Naive B cell (primary cell): ENCODE results near the gene MTHFD1L. TPM values are rescaled to one million over a fixed set of nuclear protein-coding genes. Genes with fewer than 3 reads are reported as not detected.

Experiments used
- ATAC-seq, 2 donors: fragments of 150-1000 bp; cut with Tn5 transposase; 2 replicates each; pipeline ENCODE4 v1.10.0; 2021; ENCODE audit warnings: low read depth in 2 of 2, mild to moderate bottlenecking in 2 of 2, moderate library complexity in 2 of 2
- DNase-seq: peaks from one replicate; pipeline ENCODE4 v3.0.0; 2022
- H3K27ac Mint-ChIP-seq, 6 donors: one replicate each; pipeline ENCODE4 v1.8.0; 2020 to 2022; ENCODE audit warnings: mild to moderate bottlenecking in 6 of 6, mixed read lengths in 6 of 6, moderate library complexity in 5 of 6, inconsistent platforms in 2 of 6
- H3K27me3 Mint-ChIP-seq, 3 donors: one replicate each; pipeline ENCODE4 v1.8.0; 2021 to 2022; ENCODE audit warnings: mixed read lengths in 3 of 3, mild to moderate bottlenecking in 1 of 3
- H3K36me3 Mint-ChIP-seq, 2 donors: one replicate each; pipeline ENCODE4 v1.8.0; 2020 to 2022; ENCODE audit warnings: mixed read lengths in 2 of 2, inconsistent platforms in 1 of 2, mild to moderate bottlenecking in 1 of 2
- H3K4me1 Mint-ChIP-seq, 3 donors: one replicate each; pipeline ENCODE4 v1.8.0; 2020 to 2022; ENCODE audit warnings: mixed read lengths in 3 of 3, inconsistent platforms in 1 of 3, mild to moderate bottlenecking in 1 of 3, moderate library complexity in 1 of 3
- H3K4me3 Mint-ChIP-seq, 8 donors: one replicate each; pipeline ENCODE4 v1.8.0; 2020 to 2022; ENCODE audit warnings: mild to moderate bottlenecking in 8 of 8, mixed read lengths in 8 of 8, moderate library complexity in 8 of 8, inconsistent platforms in 2 of 8
- H3K9me3 Mint-ChIP-seq, 7 donors: one replicate each; pipeline ENCODE4 v1.8.0; 2020 to 2022; ENCODE audit warnings: mixed read lengths in 7 of 7, mild to moderate bottlenecking in 5 of 7, inconsistent platforms in 2 of 7, moderate library complexity in 1 of 7
- polyA plus RNA-seq, 6 donors: library from polyadenylated mRNA; unstranded; fragments of 300-500 nt; fragmentation: Illumina TruSeq; gene quantifications; one replicate each; pipeline ENCODE4 v1.2.3, GENCODE V29; 2021; ENCODE audit warnings: low read depth in 6 of 6

MTHFD1L gene
- polyA plus RNA-seq, 6 donors from 2014 or later = 0.45 to 2.5 (median 1.5) TPM

DNA sequence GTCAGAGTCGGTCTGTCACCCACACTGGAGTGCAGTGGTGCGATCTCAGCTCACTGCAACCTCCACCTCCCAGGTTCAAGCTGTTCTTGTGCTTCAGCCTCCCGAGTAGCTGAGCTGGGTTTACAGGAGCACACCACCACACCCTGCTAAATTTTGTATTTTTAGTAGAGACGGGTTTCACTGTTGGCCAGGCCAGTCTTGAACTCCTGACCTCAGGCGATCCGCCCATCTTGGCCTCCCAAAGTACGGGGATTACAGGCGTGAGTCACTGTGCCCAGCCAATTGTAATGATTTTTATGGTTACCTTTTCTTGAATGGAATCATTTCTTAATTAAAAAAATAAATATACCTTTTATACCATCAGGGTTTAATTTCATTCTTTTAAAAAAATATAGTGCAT is 105.7 kb downstream of the MTHFD1L start:
- Mint-ChIP-seq H3K4me3 (no peak overlapping the region), H3K27ac (no peak overlapping the region), H3K4me1 (peaks cover 0 to 11% (median 7%) of the 10 kb centered on the region in 3 donors), H3K27me3 (no peaks in the 10 kb centered on the region), H3K36me3 (peaks cover 40 to 47% of the 10 kb centered on the region in 2 donors), H3K9me3 (peaks cover 0 to 12% (median 4%) of the 10 kb centered on the region in 7 donors)
- no peak for ATAC-seq
- no peak for DNase-seq

DNA sequence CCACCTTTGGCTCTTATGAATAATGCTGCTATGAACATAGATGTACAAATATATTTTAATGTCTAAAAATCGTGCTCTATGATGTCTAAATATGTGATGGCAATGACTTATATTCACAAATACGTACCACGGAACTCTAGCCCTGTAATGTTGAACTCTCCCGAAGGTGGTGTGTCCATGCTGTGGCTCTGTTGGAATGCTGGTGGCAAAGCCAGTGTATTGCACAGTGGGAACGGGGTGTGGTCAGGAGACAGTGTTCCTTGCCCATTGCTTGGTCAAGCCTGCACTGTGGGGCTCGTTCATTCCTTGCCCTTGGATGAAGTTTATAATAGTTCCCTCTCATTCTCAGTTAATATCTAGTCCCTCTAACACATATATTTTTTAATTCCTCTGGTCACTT is 109.6 kb downstream of the MTHFD1L start:
- Mint-ChIP-seq H3K27me3 (no peaks in the 10 kb centered on the region), H3K4me1 (no peaks in the 10 kb centered on the region), H3K4me3 (no peak overlapping the region), H3K27ac (no peak overlapping the region), H3K9me3 (peaks cover 0 to 12% (median 4%) of the 10 kb centered on the region in 7 donors), H3K36me3 (peaks cover 34% of the 10 kb centered on the region in 2 donors)
- DNase-seq = no peak
- ATAC-seq = no peak

DNA sequence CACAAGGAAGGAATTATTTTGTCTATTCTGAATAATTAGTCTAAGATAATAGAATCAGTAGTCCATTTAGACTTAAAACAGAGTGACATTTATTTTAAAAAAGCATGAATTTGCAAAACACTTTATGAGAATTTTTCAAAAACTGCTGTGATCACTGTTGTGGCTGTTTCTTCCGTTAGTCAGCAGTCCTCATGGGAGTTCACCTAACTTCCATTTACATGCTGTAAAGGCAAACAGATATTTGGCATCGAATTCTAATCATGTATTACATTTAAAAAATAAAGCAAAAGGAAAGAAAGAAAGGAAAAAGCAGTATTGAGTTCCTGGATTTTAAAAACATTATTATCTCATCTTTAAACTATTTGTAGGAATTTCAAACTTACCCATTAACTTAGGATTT is 111.8 kb downstream of the MTHFD1L start:
- H3K36me3 Mint-ChIP-seq = peaks cover 28 to 38% of the 10 kb centered on the region in 2 donors
- no peak overlapping the region for H3K27ac Mint-ChIP-seq
- no peaks in the 10 kb centered on the region for H3K27me3 Mint-ChIP-seq
- no peaks in the 10 kb centered on the region for H3K4me1 Mint-ChIP-seq
- ATAC-seq (no peak), DNase-seq (no peak)
- H3K4me3 Mint-ChIP-seq = no peak overlapping the region
- H3K9me3 Mint-ChIP-seq = peaks cover 0 to 12% (median 4%) of the 10 kb centered on the region in 7 donors

DNA sequence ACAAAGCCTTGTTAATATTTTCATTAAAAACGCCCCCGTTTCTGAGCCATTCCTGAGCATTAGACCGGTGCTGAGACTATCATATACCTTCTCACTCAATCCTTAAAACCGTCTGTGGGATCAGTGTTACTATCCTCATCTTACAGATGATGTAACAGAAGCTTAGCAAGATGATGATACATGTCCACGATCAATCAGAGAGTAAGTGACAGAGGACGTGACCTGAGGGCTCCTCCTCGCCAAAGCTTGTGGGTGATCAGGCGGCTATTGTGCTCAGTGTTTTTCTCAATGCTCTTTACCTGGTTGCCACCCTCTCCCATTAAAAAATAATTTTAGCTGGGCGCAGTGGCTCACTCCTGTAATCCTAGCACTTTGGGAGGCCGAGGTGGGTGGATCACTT is 113.1 kb downstream of the MTHFD1L start:
- Mint-ChIP-seq H3K27ac (peak overlapping the region in 1 of 6 donors; percentile 47), H3K4me3 (no peak overlapping the region), H3K4me1 (no peaks in the 10 kb centered on the region), H3K36me3 (peaks cover 14 to 27% of the 10 kb centered on the region in 2 donors), H3K27me3 (no peaks in the 10 kb centered on the region), H3K9me3 (peaks cover 0 to 6% (median 0%) of the 10 kb centered on the region in 7 donors)
- DNase-seq (no peak), ATAC-seq (no peak)

DNA sequence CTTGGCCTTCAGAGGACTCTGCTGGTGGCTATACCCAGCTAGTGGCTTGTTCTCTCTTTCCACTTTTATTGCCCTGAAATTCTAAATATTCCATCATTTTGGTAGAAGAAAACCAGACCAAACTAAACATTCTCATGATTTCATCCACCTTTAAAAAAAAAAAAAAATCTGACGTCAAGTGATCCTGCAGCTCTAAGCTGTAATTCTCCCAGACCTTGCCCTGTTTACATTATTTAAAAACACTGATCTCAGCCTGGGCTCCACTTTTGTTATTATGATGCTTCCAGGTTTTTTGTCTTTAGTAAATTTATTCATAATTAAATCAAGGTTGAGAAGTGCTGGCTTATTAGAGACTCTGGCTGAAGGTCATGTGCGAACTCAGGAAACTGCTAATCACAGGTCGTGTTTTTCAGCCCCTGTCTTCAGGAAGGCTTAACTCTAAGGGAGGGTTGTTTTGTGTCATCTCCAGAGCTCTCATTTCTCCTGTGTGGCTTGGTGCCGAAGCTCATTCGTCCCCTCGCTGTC is 114.4 kb downstream of the MTHFD1L start:
- Mint-ChIP-seq H3K4me1 (no peaks in the 10 kb centered on the region), H3K27me3 (no peaks in the 10 kb centered on the region), H3K27ac (no peak overlapping the region), H3K4me3 (no peak overlapping the region), H3K36me3 (peaks cover 5 to 14% of the 10 kb centered on the region in 2 donors), H3K9me3 (no peaks in the 10 kb centered on the region)
- ATAC-seq (no peak), DNase-seq (no peak)

DNA sequence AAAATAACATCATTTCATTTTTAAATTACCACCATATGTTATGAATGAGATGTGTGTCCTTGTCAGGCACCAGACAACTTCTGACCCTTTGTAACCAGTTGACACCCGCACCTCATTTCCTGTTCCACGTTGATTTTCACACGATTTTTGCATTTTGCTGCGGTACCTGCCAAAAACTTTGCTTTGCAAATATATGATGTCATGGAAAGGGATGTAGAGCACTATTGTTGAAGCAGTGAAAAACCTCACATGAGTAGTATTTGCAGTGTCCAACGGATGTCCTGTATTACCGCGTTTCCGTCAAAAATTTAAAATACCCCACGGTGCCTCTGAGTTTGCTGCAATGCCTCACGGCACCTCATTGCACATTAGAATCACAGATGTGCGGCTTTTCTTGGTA is 115.6 kb downstream of the MTHFD1L start:
- no peaks in the 10 kb centered on the region for H3K9me3 Mint-ChIP-seq
- H3K4me3 Mint-ChIP-seq = no peak overlapping the region
- DNase-seq (no peak), ATAC-seq (peak; percentile 46 to 92)
- no peaks in the 10 kb centered on the region for H3K4me1 Mint-ChIP-seq
- peak overlapping the region in 1 of 6 donors; percentile 39 for H3K27ac Mint-ChIP-seq
- no peaks in the 10 kb centered on the region for H3K27me3 Mint-ChIP-seq
- H3K36me3 Mint-ChIP-seq = peaks cover 0 to 8% of the 10 kb centered on the region in 2 donors

DNA sequence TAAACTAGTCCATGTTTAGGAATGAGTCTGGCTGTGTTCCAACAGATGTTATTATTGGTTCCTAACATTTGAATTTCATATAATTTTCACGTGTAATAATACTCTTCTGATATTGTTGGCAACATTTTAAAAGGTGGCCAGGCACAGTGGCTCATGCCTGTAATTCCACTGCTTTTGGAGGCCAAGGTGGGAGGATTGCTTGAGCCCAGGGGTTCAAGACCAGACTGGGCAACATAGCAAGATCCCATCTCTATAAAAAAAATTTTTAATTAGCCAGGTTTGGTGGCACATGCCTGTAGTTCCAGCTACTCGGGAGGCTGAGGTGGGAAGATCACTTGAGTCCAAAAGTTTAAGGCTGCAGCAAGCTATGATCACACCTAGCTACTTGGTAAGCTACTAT is 116.2 kb downstream of the MTHFD1L start:
- Mint-ChIP-seq H3K9me3 (no peaks in the 10 kb centered on the region), H3K4me1 (no peaks in the 10 kb centered on the region), H3K27me3 (no peaks in the 10 kb centered on the region), H3K4me3 (no peak overlapping the region), H3K36me3 (peaks cover 0 to 8% of the 10 kb centered on the region in 2 donors), H3K27ac (peak overlapping the region in 1 of 6 donors; percentile 67)
- ATAC-seq (no peak), DNase-seq (no peak)

DNA sequence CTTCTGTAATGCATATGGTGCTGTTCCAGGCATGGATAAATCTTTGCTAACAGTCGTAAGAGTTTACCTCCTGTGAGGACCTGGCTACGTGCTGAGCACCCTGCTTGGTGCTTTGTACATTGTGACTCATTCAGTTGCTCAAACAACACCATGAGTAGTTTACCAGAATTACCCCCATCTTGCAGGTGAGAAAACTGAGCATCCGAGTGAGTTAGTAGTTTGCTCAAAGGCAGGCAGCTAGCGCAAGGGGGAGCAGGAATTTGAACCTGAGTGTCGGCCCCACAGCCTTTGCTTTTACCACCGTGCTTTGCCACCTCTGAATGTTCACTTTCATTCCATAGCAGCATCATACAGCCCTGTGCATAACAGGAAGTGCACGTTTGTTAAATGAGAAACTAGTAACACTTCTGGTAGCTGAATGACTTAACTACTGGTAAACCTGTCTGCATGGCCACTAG is 121.9 kb downstream of the MTHFD1L start:
- H3K9me3 Mint-ChIP-seq = no peaks in the 10 kb centered on the region
- no peaks in the 10 kb centered on the region for H3K27me3 Mint-ChIP-seq
- ATAC-seq = no peak
- no peak overlapping the region for H3K27ac Mint-ChIP-seq
- DNase-seq = no peak
- H3K4me3 Mint-ChIP-seq = no peak overlapping the region
- H3K4me1 Mint-ChIP-seq = no peaks in the 10 kb centered on the region
- peaks cover 3 to 4% of the 10 kb centered on the region in 2 donors for H3K36me3 Mint-ChIP-seq

DNA sequence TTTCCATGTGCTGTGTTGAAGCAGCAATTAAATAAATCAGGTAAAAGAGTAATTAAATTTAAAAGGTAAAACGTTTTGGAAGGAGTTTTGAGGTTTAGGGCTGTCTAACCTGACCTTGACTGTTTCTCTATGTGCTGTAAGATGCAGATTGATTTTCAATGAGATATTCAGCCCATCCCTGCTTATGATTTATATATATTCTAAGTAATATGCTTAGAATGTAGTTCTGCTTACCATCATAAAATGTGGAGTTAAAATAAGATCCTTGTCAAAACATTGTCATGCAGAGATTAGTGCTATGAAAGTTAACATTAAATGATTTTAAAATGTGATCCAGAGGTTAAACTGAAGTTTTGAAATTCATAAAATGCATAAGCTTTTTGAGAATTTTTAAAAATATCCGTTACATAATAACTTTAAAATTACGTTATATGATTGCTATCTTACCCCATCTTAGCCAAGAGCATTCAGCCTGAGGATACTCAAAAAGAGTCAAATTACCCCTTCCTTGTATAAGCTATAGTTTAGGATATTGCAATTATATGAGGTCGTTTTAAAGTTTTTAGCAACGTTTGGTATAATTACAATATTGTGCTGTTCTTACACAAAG is 122.5 kb downstream of the MTHFD1L start:
- Mint-ChIP-seq H3K4me1 (no peaks in the 10 kb centered on the region), H3K36me3 (peaks cover 8 to 9% of the 10 kb centered on the region in 2 donors), H3K27ac (no peak overlapping the region), H3K9me3 (no peaks in the 10 kb centered on the region), H3K4me3 (no peak overlapping the region), H3K27me3 (no peaks in the 10 kb centered on the region)
- ATAC-seq (no peak), DNase-seq (no peak)

DNA sequence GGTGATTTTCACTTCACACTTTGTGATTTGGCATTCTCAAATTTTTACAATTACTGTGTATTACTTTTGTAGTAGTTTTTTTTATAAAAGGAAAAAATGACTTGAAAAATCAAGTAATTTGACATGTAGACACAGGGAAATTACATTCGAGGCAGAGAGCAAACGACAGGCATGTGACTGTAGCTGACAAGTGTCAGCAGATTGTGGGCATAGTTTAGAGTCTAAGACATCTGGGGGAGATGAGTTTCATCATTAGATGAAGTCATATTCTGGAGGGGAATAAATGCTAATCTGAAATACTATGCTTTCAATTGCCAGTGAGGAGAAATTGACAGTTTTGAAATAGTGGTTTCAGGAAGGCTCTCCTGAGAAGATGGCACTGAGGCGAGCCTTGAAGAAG is 126.0 kb downstream of the MTHFD1L start:
- Mint-ChIP-seq H3K4me3 (no peak overlapping the region), H3K36me3 (peaks cover 19 to 27% of the 10 kb centered on the region in 2 donors), H3K27me3 (no peaks in the 10 kb centered on the region), H3K4me1 (no peaks in the 10 kb centered on the region), H3K9me3 (peaks cover 0 to 8% (median 0%) of the 10 kb centered on the region in 7 donors), H3K27ac (no peak overlapping the region)
- DNase-seq = no peak
- no peak for ATAC-seq

DNA sequence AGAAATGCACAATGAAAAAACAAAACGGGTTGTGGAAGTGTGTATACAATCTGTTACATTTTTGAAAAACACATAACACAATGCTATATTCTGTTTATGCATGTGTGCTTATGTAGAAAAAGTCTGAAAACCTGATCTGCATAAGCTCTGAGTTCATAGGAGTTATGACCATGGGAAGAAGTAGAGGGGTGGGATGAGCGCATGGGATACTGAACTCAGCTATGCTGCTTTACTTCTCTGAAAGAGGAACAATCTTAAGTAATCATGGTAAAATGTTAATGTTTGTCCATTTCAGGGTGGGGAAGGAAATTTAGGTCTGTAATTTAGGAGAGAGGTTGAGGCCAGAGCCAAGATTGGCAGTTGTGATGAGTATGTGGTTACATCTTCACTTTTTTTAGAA is 126.8 kb downstream of the MTHFD1L start:
- no peak for ATAC-seq
- H3K4me1 Mint-ChIP-seq = no peaks in the 10 kb centered on the region

DNA sequence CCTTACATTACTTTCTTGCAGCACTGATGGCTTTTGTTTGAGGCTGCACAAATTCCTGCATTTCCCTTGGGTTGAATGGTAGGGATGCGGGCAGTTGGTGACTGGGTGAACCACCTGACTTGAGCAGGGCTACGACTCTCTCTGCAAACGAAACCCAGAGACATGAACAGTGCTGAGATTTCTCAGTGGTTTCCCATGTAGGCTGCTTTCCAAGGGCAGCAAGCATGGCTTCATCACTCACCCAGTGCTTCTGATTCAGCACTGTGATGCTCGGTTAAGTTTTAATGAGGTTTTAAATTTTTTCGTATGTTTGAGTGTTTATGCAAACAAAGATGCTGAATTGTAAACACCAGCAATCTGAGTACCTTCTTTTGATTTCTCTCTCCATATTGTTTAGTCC is 127.2 kb downstream of the MTHFD1L start:
- peaks cover 0 to 8% (median 0%) of the 10 kb centered on the region in 7 donors for H3K9me3 Mint-ChIP-seq
- H3K36me3 Mint-ChIP-seq = peaks cover 19 to 29% of the 10 kb centered on the region in 2 donors
- DNase-seq (no peak), ATAC-seq (no peak)
- no peaks in the 10 kb centered on the region for H3K4me1 Mint-ChIP-seq
- H3K27ac Mint-ChIP-seq = no peak overlapping the region
- no peak overlapping the region for H3K4me3 Mint-ChIP-seq
- H3K27me3 Mint-ChIP-seq = no peaks in the 10 kb centered on the region

More for the DNA sequence above, 126.8 kb downstream of the MTHFD1L start:
- no peak overlapping the region for H3K4me3 Mint-ChIP-seq
- peak overlapping the region in 1 of 6 donors; percentile 64 for H3K27ac Mint-ChIP-seq
- H3K9me3 Mint-ChIP-seq = peaks cover 0 to 8% (median 0%) of the 10 kb centered on the region in 7 donors
- H3K36me3 Mint-ChIP-seq = peaks cover 19 to 29% of the 10 kb centered on the region in 2 donors
- H3K27me3 Mint-ChIP-seq = no peaks in the 10 kb centered on the region
- DNase-seq = no peak

DNA sequence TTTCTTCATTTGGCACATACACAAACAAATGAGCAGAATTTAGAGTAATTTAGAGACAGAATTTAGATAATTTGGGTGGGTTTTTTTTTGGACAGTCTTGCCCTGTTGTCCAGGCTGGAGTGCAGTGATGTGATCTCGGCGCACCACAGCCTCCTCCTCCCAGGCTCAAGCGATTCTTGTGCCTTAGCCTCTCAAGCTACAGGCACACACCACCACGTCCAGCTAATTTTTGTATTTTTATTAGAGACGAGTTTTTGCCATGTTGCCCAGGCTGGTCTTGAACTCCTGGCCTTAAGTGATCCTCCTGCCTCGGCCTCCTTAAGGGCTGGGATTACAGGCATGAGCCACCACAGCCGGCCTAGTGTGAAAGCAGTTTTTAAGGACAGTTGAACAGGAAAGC is 127.8 kb downstream of the MTHFD1L start:
- no peak overlapping the region for H3K27ac Mint-ChIP-seq
- no peaks in the 10 kb centered on the region for H3K27me3 Mint-ChIP-seq
- H3K9me3 Mint-ChIP-seq = peaks cover 0 to 8% (median 0%) of the 10 kb centered on the region in 7 donors
- DNase-seq = no peak
- H3K4me3 Mint-ChIP-seq = no peak overlapping the region
- no peaks in the 10 kb centered on the region for H3K4me1 Mint-ChIP-seq
- no peak for ATAC-seq
- H3K36me3 Mint-ChIP-seq = peaks cover 19 to 29% of the 10 kb centered on the region in 2 donors

DNA sequence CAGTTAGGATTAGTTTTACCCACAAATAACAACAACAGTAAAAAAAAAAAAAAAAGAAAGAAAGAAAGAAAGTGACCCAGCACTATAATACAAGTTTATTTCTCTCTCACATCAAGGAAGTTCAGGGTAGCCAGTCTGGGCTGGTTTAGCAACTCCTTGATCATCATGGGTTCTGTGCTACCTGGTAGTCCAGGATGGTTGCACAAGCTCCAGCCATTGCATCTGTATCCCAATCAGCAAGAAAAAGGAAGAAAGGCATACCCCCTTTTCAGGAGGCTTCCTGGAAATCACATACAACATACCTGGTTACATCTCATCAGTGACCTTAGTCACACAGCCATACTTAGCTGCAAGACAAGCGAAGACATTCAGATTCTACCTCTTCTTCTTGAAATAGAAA is 128.5 kb downstream of the MTHFD1L start:
- no peak for ATAC-seq
- H3K9me3 Mint-ChIP-seq = peaks cover 0 to 8% (median 0%) of the 10 kb centered on the region in 7 donors
- no peak for DNase-seq
- no peaks in the 10 kb centered on the region for H3K4me1 Mint-ChIP-seq
- H3K27me3 Mint-ChIP-seq = no peaks in the 10 kb centered on the region
- peaks cover 19 to 29% of the 10 kb centered on the region in 2 donors for H3K36me3 Mint-ChIP-seq
- no peak overlapping the region for H3K27ac Mint-ChIP-seq
- H3K4me3 Mint-ChIP-seq = no peak overlapping the region
